BJ (cell line): ENCODE measurements around the gene HS1BP3. TPM values are rescaled to one million over a fixed set of nuclear protein-coding genes. Genes with fewer than 3 reads are reported as not detected.

Source experiments
- CTCF ChIA-PET: fragments of 350-600 bp; formaldehyde crosslinking; extraction: SDS; loops from one replicate; lab custom pipeline; 2021; ENCODE audit warnings: antibody characterized with exemption, inconsistent platforms; lab: Yijun Ruan, JAX
- POLR2A ChIA-PET: fragments of 300-600 bp; sonication (Branson Sonifier 250); formaldehyde crosslinking; extraction: SDS; loops from one replicate; lab custom pipeline; 2021; ENCODE audit warnings: antibody characterized with exemption; lab: Charles Lee
- DNase-seq: peaks from one replicate; pipeline ENCODE4 v3.0.0-alpha.2; 2011; ENCODE audit warnings: low read depth
- H3K27me3 ChIP-seq: 2 replicates; pipeline ENCODE4 v1.6.0; 2011; ENCODE audit warnings: low read length; ENCODE audit not compliant: control insufficient read depth, insufficient read depth
- H3K36me3 ChIP-seq: 2 replicates; pipeline ENCODE4 v1.5.1; 2011; ENCODE audit warnings: low read length; ENCODE audit not compliant: control insufficient read depth, insufficient read depth
- H3K4me3 ChIP-seq: 2 replicates; pipeline ENCODE4 v1.5.1; 2011; ENCODE audit warnings: low read depth, mild to moderate bottlenecking, control low read depth, low read length
- polyA plus RNA-seq: library from polyadenylated mRNA; depleted of rRNA; stranded (reverse); fragments of >200 nt; gene quantifications from 2 replicates; pipeline ENCODE4 v1.2.3, GENCODE V29; 2011
- TF ChIP-seq, protein P1 (sequence below): IDR thresholded peaks from 2 replicates; pipeline ENCODE4 v1.5.1; 2011; ENCODE audit warnings: low read depth, mild to moderate bottlenecking, control low read depth, inconsistent platforms, low read length, moderate library complexity; ENCODE audit not compliant: insufficient read depth

The HS1BP3 gene
- polyA plus RNA-seq, 1 experiment: 13.6 TPM

GRCh38 chr2:20666005-20666303 lies 15.1 kb upstream of the HS1BP3 start:
- ChIA-PET POLR2A (no interaction called here), CTCF (interaction anchor here (1.2 to 11.3 kb wide), 5 partner anchors 10 to 296 kb away, joined by 3 to 221 read pairs (median 123); partner anchors contain the start of gene HS1BP3)
- TF ChIP-seq, protein P1, sequence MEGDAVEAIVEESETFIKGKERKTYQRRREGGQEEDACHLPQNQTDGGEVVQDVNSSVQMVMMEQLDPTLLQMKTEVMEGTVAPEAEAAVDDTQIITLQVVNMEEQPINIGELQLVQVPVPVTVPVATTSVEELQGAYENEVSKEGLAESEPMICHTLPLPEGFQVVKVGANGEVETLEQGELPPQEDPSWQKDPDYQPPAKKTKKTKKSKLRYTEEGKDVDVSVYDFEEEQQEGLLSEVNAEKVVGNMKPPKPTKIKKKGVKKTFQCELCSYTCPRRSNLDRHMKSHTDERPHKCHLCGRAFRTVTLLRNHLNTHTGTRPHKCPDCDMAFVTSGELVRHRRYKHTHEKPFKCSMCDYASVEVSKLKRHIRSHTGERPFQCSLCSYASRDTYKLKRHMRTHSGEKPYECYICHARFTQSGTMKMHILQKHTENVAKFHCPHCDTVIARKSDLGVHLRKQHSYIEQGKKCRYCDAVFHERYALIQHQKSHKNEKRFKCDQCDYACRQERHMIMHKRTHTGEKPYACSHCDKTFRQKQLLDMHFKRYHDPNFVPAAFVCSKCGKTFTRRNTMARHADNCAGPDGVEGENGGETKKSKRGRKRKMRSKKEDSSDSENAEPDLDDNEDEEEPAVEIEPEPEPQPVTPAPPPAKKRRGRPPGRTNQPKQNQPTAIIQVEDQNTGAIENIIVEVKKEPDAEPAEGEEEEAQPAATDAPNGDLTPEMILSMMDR: no peak
- H3K27me3 ChIP-seq: peaks cover 39% of the 10 kb centered on the region
- no peak for DNase-seq
- no peaks in the 10 kb centered on the region for H3K36me3 ChIP-seq
- peak overlapping the region; percentile 49 for H3K4me3 ChIP-seq

DNA sequence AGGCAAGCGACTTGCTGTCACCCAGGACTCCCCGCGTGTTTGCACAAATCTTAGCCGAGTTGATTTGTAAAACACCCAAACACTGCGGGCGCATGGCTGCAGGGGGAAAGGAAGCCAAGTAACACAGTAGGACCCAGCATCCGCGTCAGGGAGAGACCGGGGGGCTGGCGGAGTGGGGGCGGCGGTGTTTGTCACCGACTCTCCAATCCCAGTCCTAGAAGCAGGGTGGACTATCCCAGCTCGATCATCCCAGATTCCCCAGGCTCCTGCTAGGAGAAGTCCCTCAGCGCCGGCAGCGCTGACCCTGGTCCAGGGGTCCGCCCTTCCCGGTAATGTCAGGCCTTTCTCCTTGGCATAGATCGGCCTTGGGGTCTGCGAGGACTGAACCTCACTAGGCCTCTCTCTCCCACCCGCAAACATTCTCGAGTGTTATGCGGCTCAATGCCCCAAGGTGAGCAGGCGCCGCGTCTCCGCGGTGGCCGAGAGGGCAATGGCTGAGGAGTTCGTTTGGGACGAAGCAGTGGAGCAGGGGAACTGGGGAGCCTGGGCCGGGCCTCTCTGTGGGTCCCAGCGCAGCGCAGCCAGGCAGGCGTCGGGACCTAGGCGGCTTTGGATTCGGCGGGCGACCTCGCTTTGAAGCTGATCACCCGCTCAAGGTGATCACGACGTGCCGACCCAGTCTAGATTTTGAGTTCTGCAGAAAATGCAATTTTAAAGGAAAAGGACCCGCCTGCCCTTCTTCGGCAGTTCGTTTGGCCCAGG lies 14.5 kb upstream of the HS1BP3 start:
- H3K27me3 ChIP-seq: peaks cover 39% of the 10 kb centered on the region
- no peak for DNase-seq
- TF ChIP-seq, protein P1: no peak
- no peaks in the 10 kb centered on the region for H3K36me3 ChIP-seq
- ChIA-PET CTCF (interaction anchor here (1.2 to 11.3 kb wide), 5 partner anchors 10 to 296 kb away, joined by 3 to 221 read pairs (median 123); partner anchors contain the start of gene HS1BP3), POLR2A (no interaction called here)
- H3K4me3 ChIP-seq: no peak overlapping the region; the same call in 1 of the 2 replicates

DNA sequence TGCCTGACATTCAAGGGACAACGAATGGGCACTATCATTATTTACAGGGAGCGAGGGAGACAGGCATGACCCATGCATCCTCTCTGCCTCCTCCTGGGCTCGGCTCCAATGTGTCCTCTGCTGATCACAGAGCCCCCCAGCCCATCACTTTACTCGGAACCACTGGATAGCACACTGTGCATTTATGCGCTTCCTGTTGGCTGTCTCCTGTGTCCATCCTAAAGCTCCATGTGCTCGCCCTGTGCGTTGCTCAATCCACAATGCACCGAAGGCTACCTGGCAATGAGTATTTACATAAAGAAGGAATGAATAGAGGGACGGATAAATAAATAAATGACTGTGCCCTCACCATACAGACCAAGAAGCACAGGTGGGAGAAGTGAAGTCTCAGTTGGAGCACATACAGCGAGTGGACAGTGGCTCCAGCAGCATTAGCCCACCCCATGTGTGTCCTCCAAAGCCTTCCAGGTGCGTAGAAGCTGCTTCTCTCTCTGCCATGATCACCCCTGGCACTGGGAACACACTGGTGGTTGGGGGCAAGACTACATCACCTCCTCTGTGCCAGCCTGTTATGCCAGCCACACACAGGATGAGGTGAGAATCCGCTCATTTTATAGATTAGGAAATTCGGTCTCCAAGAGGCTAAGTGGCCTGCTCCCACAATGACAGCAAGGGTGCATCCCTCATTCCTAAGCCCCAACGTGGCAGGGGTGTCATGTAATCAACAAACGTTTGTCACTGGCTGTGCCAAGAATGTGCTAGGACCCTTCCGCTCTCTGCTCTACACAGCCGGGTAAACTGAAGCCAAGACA lies 13.7 kb upstream of the HS1BP3 start:
- H3K27me3 ChIP-seq: peaks cover 39% of the 10 kb centered on the region
- POLR2A ChIA-PET: no interaction called here
- no peak overlapping the region for H3K4me3 ChIP-seq
- no peak for DNase-seq
- TF ChIP-seq, protein P1: no peak
- H3K36me3 ChIP-seq: no peaks in the 10 kb centered on the region
- CTCF ChIA-PET: interaction anchor here (9.8 to 11.3 kb wide), 3 partner anchors 11 to 297 kb away, joined by 123 to 221 read pairs (median 126); partner anchors contain the start of gene HS1BP3

- TF ChIP-seq, protein P1: no peak
- Histone ChIP-seq H3K36me3 (no peaks in the 10 kb centered on the region), H3K4me3 (no peak overlapping the region), H3K27me3 (peaks cover 40% of the 10 kb centered on the region)
- CTCF ChIA-PET: interaction anchor here (9.8 to 11.3 kb wide), 3 partner anchors 12 to 298 kb away, joined by 123 to 221 read pairs (median 126); partner anchors contain the start of gene HS1BP3
- POLR2A ChIA-PET: no interaction called here
- DNase-seq: no peak
Measured at GRCh38 chr2:20664071-20664390, 13.1 kb upstream of the HS1BP3 start.
